Stomach (tissue), 4 donors: ENCODE data around the gene UCHL5.

Experiments
- EP300 ChIP-seq: sonication (generic); formaldehyde crosslinking; IDR thresholded peaks from one replicate; pipeline ENCODE4 v1.6.1; 2017; ENCODE audit warnings: antibody characterized with exemption
- POLR2A ChIP-seq, 4 donors: fragments of 450-650 bp; IDR thresholded peaks; one replicate each; pipeline ENCODE4 v1.6.1; 2016; ENCODE audit warnings: antibody characterized with exemption in 4 of 4, control low read depth in 2 of 4, mild to moderate bottlenecking in 1 of 4, moderate library complexity in 1 of 4
- TF ChIP-seq, protein P1 (sequence below), 7 experiments: fragments of 450-650 bp in 4 of 7; fragments of 200-600 bp in 3 of 7; sonication (generic) in 3 of 7; IDR thresholded peaks; one replicate each; pipeline ENCODE4 v1.5.1; 2016 to 2019; ENCODE audit warnings: antibody characterized with exemption in 7 of 7, control low read depth in 2 of 7, mild to moderate bottlenecking in 1 of 7

DNA sequence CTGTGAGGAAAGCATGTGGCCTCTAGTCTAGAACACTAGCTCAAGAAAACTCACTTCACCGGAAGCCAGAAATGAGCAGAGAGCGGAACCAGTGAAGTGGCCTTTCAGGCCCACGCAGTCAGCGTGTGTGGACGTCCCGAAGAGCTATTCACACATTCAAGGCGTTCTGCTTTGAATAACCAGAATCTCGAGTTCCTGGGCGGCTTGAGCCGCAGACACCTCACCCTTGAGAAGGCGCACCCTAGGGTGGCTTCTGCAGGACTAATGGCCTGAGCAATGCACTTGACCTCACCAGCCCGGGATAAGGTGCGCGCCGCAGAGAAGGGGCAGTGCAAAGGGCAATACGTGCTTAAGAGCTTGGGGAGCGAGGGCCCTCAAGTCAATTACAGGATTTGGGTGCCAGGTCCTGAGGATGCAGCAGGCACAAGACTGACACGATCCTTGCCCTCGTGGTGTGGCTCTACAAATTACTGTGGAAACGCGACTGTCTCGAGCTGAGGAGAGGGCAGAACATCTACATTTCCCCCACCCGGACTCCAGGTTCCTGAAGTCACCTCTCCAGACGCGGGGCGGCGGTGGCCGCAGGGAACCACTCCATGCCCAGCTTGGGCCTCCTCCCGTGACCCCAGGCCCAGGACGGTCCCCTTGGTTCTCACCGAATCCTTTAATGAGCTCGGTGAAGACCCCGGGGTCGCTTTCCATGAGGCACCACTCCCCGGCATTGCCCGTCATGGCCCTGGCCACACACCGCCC lies 455 bp downstream of the UCHL5 start:
- TF ChIP-seq, protein P1, sequence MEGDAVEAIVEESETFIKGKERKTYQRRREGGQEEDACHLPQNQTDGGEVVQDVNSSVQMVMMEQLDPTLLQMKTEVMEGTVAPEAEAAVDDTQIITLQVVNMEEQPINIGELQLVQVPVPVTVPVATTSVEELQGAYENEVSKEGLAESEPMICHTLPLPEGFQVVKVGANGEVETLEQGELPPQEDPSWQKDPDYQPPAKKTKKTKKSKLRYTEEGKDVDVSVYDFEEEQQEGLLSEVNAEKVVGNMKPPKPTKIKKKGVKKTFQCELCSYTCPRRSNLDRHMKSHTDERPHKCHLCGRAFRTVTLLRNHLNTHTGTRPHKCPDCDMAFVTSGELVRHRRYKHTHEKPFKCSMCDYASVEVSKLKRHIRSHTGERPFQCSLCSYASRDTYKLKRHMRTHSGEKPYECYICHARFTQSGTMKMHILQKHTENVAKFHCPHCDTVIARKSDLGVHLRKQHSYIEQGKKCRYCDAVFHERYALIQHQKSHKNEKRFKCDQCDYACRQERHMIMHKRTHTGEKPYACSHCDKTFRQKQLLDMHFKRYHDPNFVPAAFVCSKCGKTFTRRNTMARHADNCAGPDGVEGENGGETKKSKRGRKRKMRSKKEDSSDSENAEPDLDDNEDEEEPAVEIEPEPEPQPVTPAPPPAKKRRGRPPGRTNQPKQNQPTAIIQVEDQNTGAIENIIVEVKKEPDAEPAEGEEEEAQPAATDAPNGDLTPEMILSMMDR (IDR thresholded peaks at IDR 0.05) = no peak
- TF ChIP-seq EP300 (no peak), POLR2A (IDR thresholded peaks at IDR 0.05) (no peak)
